ENCODE results near the gene RCSD1. TPM values are rescaled to one million over a fixed set of nuclear protein-coding genes. Genes with fewer than 3 reads are reported as not detected.

RCSD1 gene
- polyA plus RNA-seq, 3 donors: 116 to 218 (median 216) TPM

- intact Hi-C loops (cut with micrococcal nuclease): no loop called here
- H3K9ac ChIP-seq (ENCODE audit: insufficient read depth, low read length, poor library complexity, severe bottlenecking): no peak overlapping the region
- H3K36me3 Mint-ChIP-seq: peaks cover 0 to 1% of the 10 kb centered on the region in 2 donors
Observed at GRCh38 chr1:167614851-167615250, 15.2 kb upstream of the RCSD1 start.

GRCh38 chr1:167616521-167616920 lies 13.5 kb upstream of the RCSD1 start:
- peaks cover 0 to 6% (median 0%) of the 10 kb centered on the region in 3 donors for H3K27me3 Mint-ChIP-seq (ENCODE audit: low read depth in 3 of 3)
- H3K27ac Mint-ChIP-seq: peak overlapping the region; percentile 93 to 98 (median 95)
- peaks cover 77 to 81% of the 10 kb centered on the region in 2 donors for H3K4me1 ChIP-seq (ENCODE audit: control insufficient read depth in 1 of 2, insufficient read depth in 2 of 2, low read length in 2 of 2)
- no peak for DNase-seq
- H3K4me2 ChIP-seq (replicated peaks; ENCODE audit: extremely low read depth, low read length, poor library complexity, severe bottlenecking): peak overlapping the region; percentile 69
- peak overlapping the region in 1 of 3 experiments; percentile 56 for H3K4me3 ChIP-seq (replicated peaks in 1 of 3; ENCODE audit: low read depth in 2 of 3, low read length in 3 of 3)
- no peaks in the 10 kb centered on the region for H4K20me1 ChIP-seq (ENCODE audit: insufficient read depth, low read length)
- no peaks in the 10 kb centered on the region for H3K36me3 ChIP-seq (replicated peaks in 1 of 2; ENCODE audit: control insufficient read depth in 1 of 2, insufficient read depth in 2 of 2, low read length in 2 of 2)
- peaks cover 0 to 8% (median 4%) of the 10 kb centered on the region in 7 donors for H3K9me3 Mint-ChIP-seq
- H3K27ac ChIP-seq (ENCODE audit: low read depth in 1 of 2, low read length in 2 of 2): peak overlapping the region; percentile 40 to 82
- WGBS (ENCODE audit: insufficient coverage): 79% methylated on average over 7 of the region's 8 CpGs
- H3K79me2 ChIP-seq (ENCODE audit: insufficient read depth, low read length): peaks cover 24% of the 10 kb centered on the region
- no peak overlapping the region for H3K9ac ChIP-seq (ENCODE audit: insufficient read depth, low read length, poor library complexity, severe bottlenecking)
- H3K36me3 Mint-ChIP-seq: no peaks in the 10 kb centered on the region
- peak overlapping the region; percentile 1 to 62 for H3K4me3 Mint-ChIP-seq
- H2AFZ ChIP-seq (ENCODE audit: insufficient read depth, low read depth, low read length, poor library complexity, severe bottlenecking): no peak overlapping the region
- H3K27me3 ChIP-seq (ENCODE audit: control insufficient read depth in 2 of 2, insufficient read depth in 2 of 2, low read length in 2 of 2): no peaks in the 10 kb centered on the region
- no peaks in the 10 kb centered on the region for H3K9me3 ChIP-seq (replicated peaks in 1 of 2; ENCODE audit: control insufficient read depth in 1 of 2, insufficient read depth in 1 of 2, low read length in 2 of 2)
- intact Hi-C loops (cut with micrococcal nuclease): loop anchor here in 1 of 2 donors (2.0 kb wide), 2 partner anchors 14 to 16 kb away; partner anchors contain the start of gene RCSD1
- peaks cover 73% of the 10 kb centered on the region for H3K4me1 Mint-ChIP-seq
- no peak for TF ChIP-seq CTCF (IDR thresholded peaks at IDR 0.05)

More at GRCh38 chr1:167614851-167615250, 15.2 kb upstream of the RCSD1 start:
- peaks cover 73% of the 10 kb centered on the region for H3K4me1 Mint-ChIP-seq
- Histone ChIP-seq H3K36me3 (replicated peaks in 1 of 2; ENCODE audit: control insufficient read depth in 1 of 2, insufficient read depth in 2 of 2, low read length in 2 of 2) (no peaks in the 10 kb centered on the region), H4K20me1 (ENCODE audit: insufficient read depth, low read length) (no peaks in the 10 kb centered on the region), H3K27me3 (ENCODE audit: control insufficient read depth in 2 of 2, insufficient read depth in 2 of 2, low read length in 2 of 2) (no peaks in the 10 kb centered on the region), H3K79me2 (ENCODE audit: insufficient read depth, low read length) (peaks cover 27% of the 10 kb centered on the region), H3K4me2 (replicated peaks; ENCODE audit: extremely low read depth, low read length, poor library complexity, severe bottlenecking) (no peak overlapping the region), H3K27ac (ENCODE audit: low read depth in 1 of 2, low read length in 2 of 2) (peak overlapping the region in 1 of 2 donors; percentile 37), H3K4me3 (replicated peaks in 1 of 3; ENCODE audit: low read depth in 2 of 3, low read length in 3 of 3) (no peak overlapping the region), H3K9me3 (replicated peaks in 1 of 2; ENCODE audit: control insufficient read depth in 1 of 2, insufficient read depth in 1 of 2, low read length in 2 of 2) (no peaks in the 10 kb centered on the region), H2AFZ (ENCODE audit: insufficient read depth, low read depth, low read length, poor library complexity, severe bottlenecking) (no peak overlapping the region), H3K4me1 (ENCODE audit: control insufficient read depth in 1 of 2, insufficient read depth in 2 of 2, low read length in 2 of 2) (peaks cover 73 to 84% of the 10 kb centered on the region in 2 donors)
- H3K9me3 Mint-ChIP-seq: peaks cover 0 to 8% (median 4%) of the 10 kb centered on the region in 7 donors
- peak overlapping the region in 2 of 7 donors; percentile 5 to 26 for H3K27ac Mint-ChIP-seq
- DNase-seq: no peak
- TF ChIP-seq CTCF (IDR thresholded peaks at IDR 0.05): no peak
- no CpG with 5 or more reads among the region's 1 CpG for WGBS (ENCODE audit: insufficient coverage)
- no peak overlapping the region for H3K4me3 Mint-ChIP-seq
- peaks cover 0 to 4% (median 0%) of the 10 kb centered on the region in 3 donors for H3K27me3 Mint-ChIP-seq (ENCODE audit: low read depth in 3 of 3)

All from CD14-positive monocyte (primary cell).